ENCODE data around the gene ACAD10. TPM values are rescaled to one million over a fixed set of nuclear protein-coding genes. Genes with fewer than 3 reads are reported as not detected.
"Not testable (repeated sequence)": the region's sequence is repeated elsewhere in the genome, so short reads cannot be mapped to it uniquely, and the experiment has no call there.

ACAD10 gene
- total RNA-seq, 1 donor, result 18.1 TPM

DNA sequence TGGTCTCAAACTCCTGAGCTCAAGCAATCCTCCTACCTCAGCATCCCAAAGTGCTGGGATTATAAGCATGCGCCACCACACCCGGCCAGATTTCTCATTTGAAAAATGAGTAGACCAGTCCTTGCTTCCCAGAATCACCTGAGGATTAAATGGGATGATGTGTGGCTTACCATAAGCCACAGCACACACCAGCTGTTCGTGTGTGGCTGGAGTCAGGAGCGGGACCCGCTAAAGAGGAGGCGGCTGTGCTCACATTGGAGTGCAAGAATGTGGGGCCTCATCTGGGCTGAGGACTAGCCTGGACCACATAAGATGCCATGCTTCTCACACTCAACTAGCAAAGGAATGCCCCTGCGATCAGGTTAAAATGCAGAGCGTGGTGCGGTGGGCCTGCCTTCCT lies 74.1 kb downstream of the ACAD10 start:
- Histone ChIP-seq H4K20me1 (ENCODE audit: insufficient read depth, low read length) (no peaks in the 10 kb centered on the region), H3K4me3 (ENCODE audit: insufficient read depth, low read length) (no peak overlapping the region), H2AFZ (ENCODE audit: low read length) (no peak overlapping the region), H3K36me3 (ENCODE audit: insufficient read depth, low read length) (peaks cover 4% of the 10 kb centered on the region), H3K27me3 (ENCODE audit: insufficient read depth, low read length) (peaks cover 1% of the 10 kb centered on the region), H3K79me2 (ENCODE audit: insufficient read depth, low read length) (no peaks in the 10 kb centered on the region), H3K4me2 (ENCODE audit: insufficient read depth, low read length) (no peak overlapping the region), H3K27ac (ENCODE audit: low read depth, low read length) (no peak overlapping the region), H3K9me3 (ENCODE audit: low read depth, low read length) (no peaks in the 10 kb centered on the region), H3K4me1 (ENCODE audit: insufficient read depth, low read length) (no peaks in the 10 kb centered on the region)
- TF ChIP-seq, protein P1, sequence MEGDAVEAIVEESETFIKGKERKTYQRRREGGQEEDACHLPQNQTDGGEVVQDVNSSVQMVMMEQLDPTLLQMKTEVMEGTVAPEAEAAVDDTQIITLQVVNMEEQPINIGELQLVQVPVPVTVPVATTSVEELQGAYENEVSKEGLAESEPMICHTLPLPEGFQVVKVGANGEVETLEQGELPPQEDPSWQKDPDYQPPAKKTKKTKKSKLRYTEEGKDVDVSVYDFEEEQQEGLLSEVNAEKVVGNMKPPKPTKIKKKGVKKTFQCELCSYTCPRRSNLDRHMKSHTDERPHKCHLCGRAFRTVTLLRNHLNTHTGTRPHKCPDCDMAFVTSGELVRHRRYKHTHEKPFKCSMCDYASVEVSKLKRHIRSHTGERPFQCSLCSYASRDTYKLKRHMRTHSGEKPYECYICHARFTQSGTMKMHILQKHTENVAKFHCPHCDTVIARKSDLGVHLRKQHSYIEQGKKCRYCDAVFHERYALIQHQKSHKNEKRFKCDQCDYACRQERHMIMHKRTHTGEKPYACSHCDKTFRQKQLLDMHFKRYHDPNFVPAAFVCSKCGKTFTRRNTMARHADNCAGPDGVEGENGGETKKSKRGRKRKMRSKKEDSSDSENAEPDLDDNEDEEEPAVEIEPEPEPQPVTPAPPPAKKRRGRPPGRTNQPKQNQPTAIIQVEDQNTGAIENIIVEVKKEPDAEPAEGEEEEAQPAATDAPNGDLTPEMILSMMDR (IDR thresholded peaks at IDR 0.05; ENCODE audit: extremely low read depth, low read depth, low read length), result no peak
- DNase-seq (ENCODE audit: insufficient read length, low spot score, missing footprints), result peak; percentile 62

DNA sequence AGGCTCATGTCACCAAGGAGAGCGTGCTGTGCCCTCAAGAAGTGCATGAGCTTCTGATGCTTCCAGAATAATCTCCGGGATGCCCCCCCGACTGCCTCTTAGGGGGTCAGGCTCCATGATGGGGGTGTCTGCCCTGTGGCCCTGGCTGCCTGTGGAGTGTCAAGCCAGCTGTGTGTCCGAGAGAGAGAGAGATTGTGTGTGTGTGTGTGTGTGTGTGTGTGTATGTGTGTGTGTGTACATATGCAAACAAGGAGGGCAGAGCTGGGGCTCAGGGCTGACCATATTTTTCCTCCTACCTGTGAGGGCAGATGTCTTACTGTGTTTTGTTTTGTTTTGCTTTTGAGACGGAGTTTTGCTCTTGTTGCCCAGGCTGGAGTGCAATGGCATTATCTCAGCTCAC lies 75.2 kb downstream of the ACAD10 start:
- Histone ChIP-seq H3K36me3 (ENCODE audit: insufficient read depth, low read length) (no peaks in the 10 kb centered on the region), H3K27me3 (ENCODE audit: insufficient read depth, low read length) (peaks cover 3% of the 10 kb centered on the region), H2AFZ (ENCODE audit: low read length) (no peak overlapping the region), H3K9me3 (ENCODE audit: low read depth, low read length) (no peaks in the 10 kb centered on the region), H3K27ac (ENCODE audit: low read depth, low read length) (no peak overlapping the region), H3K4me2 (ENCODE audit: insufficient read depth, low read length) (no peak overlapping the region), H3K4me3 (ENCODE audit: insufficient read depth, low read length) (no peak overlapping the region), H3K4me1 (ENCODE audit: insufficient read depth, low read length) (no peaks in the 10 kb centered on the region), H3K79me2 (ENCODE audit: insufficient read depth, low read length) (no peaks in the 10 kb centered on the region), H4K20me1 (ENCODE audit: insufficient read depth, low read length) (no peaks in the 10 kb centered on the region)
- DNase-seq (ENCODE audit: insufficient read length, low spot score, missing footprints), result no peak
- TF ChIP-seq, protein P1 (IDR thresholded peaks at IDR 0.05; ENCODE audit: extremely low read depth, low read depth, low read length), result no peak

DNA sequence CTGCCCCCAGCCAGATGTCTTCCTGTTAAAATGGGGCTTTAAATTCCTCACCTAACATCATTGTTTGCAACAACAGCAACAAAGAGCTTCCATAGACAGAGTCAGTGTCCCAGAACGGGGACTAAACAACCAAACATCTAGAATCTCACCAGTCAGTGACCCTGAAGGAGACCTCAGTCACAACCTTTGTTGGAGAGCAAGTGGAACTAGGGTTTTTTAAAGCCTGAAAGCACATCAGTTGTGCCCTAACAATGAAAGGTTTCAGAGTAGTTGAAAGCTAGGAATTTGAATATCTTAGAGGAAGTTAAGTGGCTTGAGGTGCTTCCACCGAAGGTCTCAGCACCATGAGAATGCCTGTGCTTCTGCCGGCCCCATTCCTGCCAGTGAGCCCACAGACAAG lies 75.9 kb downstream of the ACAD10 start:
- TF ChIP-seq, protein P1 (IDR thresholded peaks at IDR 0.05; ENCODE audit: extremely low read depth, low read depth, low read length), result no peak
- no peak overlapping the region for H3K4me3 ChIP-seq (ENCODE audit: insufficient read depth, low read length)
- no peaks in the 10 kb centered on the region for H3K36me3 ChIP-seq (ENCODE audit: insufficient read depth, low read length)
- H3K9me3 ChIP-seq (ENCODE audit: low read depth, low read length), result no peaks in the 10 kb centered on the region
- no peak overlapping the region for H2AFZ ChIP-seq (ENCODE audit: low read length)
- peaks cover 3% of the 10 kb centered on the region for H3K27me3 ChIP-seq (ENCODE audit: insufficient read depth, low read length)
- H3K27ac ChIP-seq (ENCODE audit: low read depth, low read length), result no peak overlapping the region
- H4K20me1 ChIP-seq (ENCODE audit: insufficient read depth, low read length), result no peaks in the 10 kb centered on the region
- H3K4me1 ChIP-seq (ENCODE audit: insufficient read depth, low read length), result peaks cover 4% of the 10 kb centered on the region
- no peak overlapping the region for H3K4me2 ChIP-seq (ENCODE audit: insufficient read depth, low read length)
- DNase-seq (ENCODE audit: insufficient read length, low spot score, missing footprints), result no peak
- H3K79me2 ChIP-seq (ENCODE audit: insufficient read depth, low read length), result no peaks in the 10 kb centered on the region

DNA sequence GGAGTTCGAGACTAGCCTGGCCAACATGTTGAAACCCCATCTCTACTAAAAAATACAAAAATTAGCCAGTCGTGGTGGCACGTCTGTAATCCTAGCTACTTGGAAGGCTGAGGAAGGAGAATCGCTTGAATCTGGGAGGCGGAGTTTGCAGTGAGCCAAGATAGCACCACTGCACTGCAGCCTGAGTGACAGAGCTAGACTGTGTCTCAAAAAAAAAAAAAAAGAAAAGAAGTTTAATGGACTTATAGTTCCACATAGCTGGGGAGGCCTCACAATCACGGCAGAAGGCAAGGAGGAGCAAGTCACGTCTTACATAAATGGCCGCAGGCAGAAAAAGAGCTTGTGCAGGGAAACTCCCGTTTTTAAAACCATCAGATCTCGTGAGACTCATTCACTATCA lies 77.7 kb downstream of the ACAD10 start:
- not testable (repeated sequence) for H2AFZ ChIP-seq (ENCODE audit: low read length); H4K20me1 ChIP-seq (ENCODE audit: insufficient read depth, low read length); H3K4me2 ChIP-seq (ENCODE audit: insufficient read depth, low read length); H3K4me3 ChIP-seq (ENCODE audit: insufficient read depth, low read length); H3K36me3 ChIP-seq (ENCODE audit: insufficient read depth, low read length); H3K79me2 ChIP-seq (ENCODE audit: insufficient read depth, low read length); H3K27me3 ChIP-seq (ENCODE audit: insufficient read depth, low read length); H3K27ac ChIP-seq (ENCODE audit: low read depth, low read length); DNase-seq (ENCODE audit: insufficient read length, low spot score, missing footprints); H3K9me3 ChIP-seq (ENCODE audit: low read depth, low read length)
- peaks cover 13% of the 10 kb centered on the region for H3K4me1 ChIP-seq (ENCODE audit: insufficient read depth, low read length)
